Lung (tissue), 12 donors: ENCODE data around the gene IFNL2. TPM values are rescaled to one million over a fixed set of nuclear protein-coding genes. Genes with fewer than 3 reads are reported as not detected.

Experiments
- ATAC-seq: fragments of 200-7000 bp; cut with Tn5 transposase; one replicate; pipeline ENCODE4 v1.9.1; 2020; ENCODE audit warnings: moderate number of reproducible peaks; ENCODE audit not compliant: insufficient read depth, low FRiP score
- DNase-seq, 3 donors: peaks; one replicate each; pipeline ENCODE4 v3.0.0-alpha.2; 2013 to 2017
- H3K27ac ChIP-seq, 2 donors: one replicate each; pipeline ENCODE4 v1.5.1; 2013; ENCODE audit warnings: mild to moderate bottlenecking in 2 of 2, moderate library complexity in 2 of 2, control low read depth in 1 of 2, inconsistent platforms in 1 of 2, low read depth in 1 of 2, low read length in 1 of 2
- H3K27me3 ChIP-seq, 3 donors: one replicate each; pipeline ENCODE4 v1.5.1; 2013; ENCODE audit warnings: low read length in 2 of 3; ENCODE audit not compliant: control insufficient read depth in 3 of 3, insufficient read depth in 3 of 3
- H3K36me3 ChIP-seq, 4 donors: one replicate each; pipeline ENCODE4 v1.5.1; 2013; ENCODE audit warnings: low read length in 4 of 4, mild to moderate bottlenecking in 1 of 4, moderate library complexity in 1 of 4; ENCODE audit not compliant: control insufficient read depth in 4 of 4, insufficient read depth in 4 of 4
- H3K4me1 ChIP-seq, 5 donors: one replicate each; pipeline ENCODE4 v1.5.1; 2013; ENCODE audit warnings: low read length in 5 of 5, mild to moderate bottlenecking in 2 of 5, moderate library complexity in 1 of 5; ENCODE audit not compliant: control insufficient read depth in 5 of 5, insufficient read depth in 5 of 5
- H3K4me3 ChIP-seq: one replicate; pipeline ENCODE4 v1.5.1; 2013; ENCODE audit warnings: mild to moderate bottlenecking, control low read depth, moderate library complexity
- H3K9ac ChIP-seq, 2 donors: one replicate each; pipeline ENCODE4 v1.5.1; 2013; ENCODE audit warnings: low read length in 2 of 2, control low read depth in 1 of 2; ENCODE audit not compliant: insufficient read depth in 1 of 2
- H3K9me3 ChIP-seq, 4 donors: one replicate each; pipeline ENCODE4 v1.5.1; 2013; ENCODE audit warnings: low read length in 3 of 4, mild to moderate bottlenecking in 1 of 4, moderate library complexity in 1 of 4; ENCODE audit not compliant: control insufficient read depth in 4 of 4, insufficient read depth in 3 of 4
- WGBS, 2 donors: extraction: QIAGEN DNeasy Blood & Tissue Kit; methylation state at CpG; one replicate each; pipeline ENCODE4 v1.1.7; 2013; 5-methylcytosine and 5-hydroxymethylcytosine counted together
- polyA plus RNA-seq, 2 donors: library from polyadenylated mRNA; stranded (reverse); fragments of 200-250 nt; gene quantifications; one replicate each; pipeline ENCODE4 v1.2.1, GENCODE V29; 2013
- total RNA-seq, 2 donors: library from RNA; depleted of rRNA in 1 of 2; stranded (reverse); fragments of >200 nt in 1 of 2; gene quantifications; one replicate each; pipeline ENCODE4 v1.2.1, GENCODE V29; 2014 to 2021
- TF ChIP-seq, protein P1 (sequence below): IDR thresholded peaks from 2 replicates; pipeline ENCODE4 v1.5.1; 2012; ENCODE audit warnings: mild to moderate bottlenecking; ENCODE audit errors: control extremely low read depth, extremely low read depth
- donor health status: control.
- donor health status: control.
- donor health status: Bipolar disorder and iron deficiency.
- donor health status: healthy.
- donor health status: DM: yes; HTN: yes; CAD: no.

The IFNL2 gene
- total and polyA plus RNA-seq, 4 donors, result not detected

GRCh38 chr19:39275578-39275977 is 7.4 kb downstream of the IFNL2 start:
- Histone ChIP-seq H3K27ac (no peak overlapping the region), H3K9ac (no peak overlapping the region), H3K27me3 (peaks cover 0 to 5% (median 0%) of the 10 kb centered on the region in 3 donors), H3K4me3 (no peak overlapping the region), H3K9me3 (no peaks in the 10 kb centered on the region), H3K4me1 (no peaks in the 10 kb centered on the region), H3K36me3 (no peaks in the 10 kb centered on the region)
- WGBS, 2 donors, result 87 to 89% methylated on average over 5 of the region's 5 CpGs
- TF ChIP-seq, protein P1, sequence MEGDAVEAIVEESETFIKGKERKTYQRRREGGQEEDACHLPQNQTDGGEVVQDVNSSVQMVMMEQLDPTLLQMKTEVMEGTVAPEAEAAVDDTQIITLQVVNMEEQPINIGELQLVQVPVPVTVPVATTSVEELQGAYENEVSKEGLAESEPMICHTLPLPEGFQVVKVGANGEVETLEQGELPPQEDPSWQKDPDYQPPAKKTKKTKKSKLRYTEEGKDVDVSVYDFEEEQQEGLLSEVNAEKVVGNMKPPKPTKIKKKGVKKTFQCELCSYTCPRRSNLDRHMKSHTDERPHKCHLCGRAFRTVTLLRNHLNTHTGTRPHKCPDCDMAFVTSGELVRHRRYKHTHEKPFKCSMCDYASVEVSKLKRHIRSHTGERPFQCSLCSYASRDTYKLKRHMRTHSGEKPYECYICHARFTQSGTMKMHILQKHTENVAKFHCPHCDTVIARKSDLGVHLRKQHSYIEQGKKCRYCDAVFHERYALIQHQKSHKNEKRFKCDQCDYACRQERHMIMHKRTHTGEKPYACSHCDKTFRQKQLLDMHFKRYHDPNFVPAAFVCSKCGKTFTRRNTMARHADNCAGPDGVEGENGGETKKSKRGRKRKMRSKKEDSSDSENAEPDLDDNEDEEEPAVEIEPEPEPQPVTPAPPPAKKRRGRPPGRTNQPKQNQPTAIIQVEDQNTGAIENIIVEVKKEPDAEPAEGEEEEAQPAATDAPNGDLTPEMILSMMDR, result no peak
- ATAC-seq (no peak), DNase-seq (no peak)

DNA sequence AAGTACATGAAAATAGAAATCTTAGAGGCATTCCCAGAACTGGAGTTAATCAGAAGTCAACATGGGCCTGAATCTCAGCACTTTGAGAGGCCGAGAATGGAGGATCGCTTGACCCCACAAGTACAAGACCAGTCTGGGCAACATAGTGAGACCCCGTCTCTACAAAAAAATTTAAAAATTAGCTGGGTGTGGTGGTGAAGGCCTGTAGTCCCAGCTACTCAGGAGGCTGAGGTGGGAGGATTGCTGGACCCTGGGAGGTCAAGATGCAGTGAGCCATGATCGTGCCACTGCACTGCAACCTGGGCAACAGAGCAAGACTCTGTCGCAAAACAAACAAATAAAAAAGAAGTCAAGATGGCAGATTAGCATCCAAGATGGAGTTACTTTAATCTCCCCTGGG is 8.5 kb downstream of the IFNL2 start:
- TF ChIP-seq, protein P1, result no peak
- H3K9ac ChIP-seq, result no peak overlapping the region
- H3K36me3 ChIP-seq, result no peaks in the 10 kb centered on the region
- DNase-seq (no peak), ATAC-seq (no peak)
- WGBS, 2 donors, result 95 to 96% methylated on average over 5 of the region's 5 CpGs
- H3K27ac ChIP-seq, result no peak overlapping the region
- no peaks in the 10 kb centered on the region for H3K9me3 ChIP-seq
- H3K4me1 ChIP-seq, result no peaks in the 10 kb centered on the region
- H3K27me3 ChIP-seq, result peaks cover 0 to 5% (median 0%) of the 10 kb centered on the region in 3 donors
- H3K4me3 ChIP-seq, result no peak overlapping the region

- no peaks in the 10 kb centered on the region for H3K4me1 ChIP-seq
- TF ChIP-seq, protein P1, result no peak
- peaks cover 0 to 5% (median 0%) of the 10 kb centered on the region in 3 donors for H3K27me3 ChIP-seq
- ATAC-seq (peak; percentile 72), DNase-seq (no peak)
- H3K36me3 ChIP-seq, result no peaks in the 10 kb centered on the region
- H3K9me3 ChIP-seq, result peaks cover 0 to 2% (median 0%) of the 10 kb centered on the region in 4 donors
- 60 to 72% methylated on average over 7 of the region's 7 CpGs for WGBS, 2 donors
- no peak overlapping the region for H3K27ac ChIP-seq
- no peak overlapping the region for H3K9ac ChIP-seq
- no peak overlapping the region for H3K4me3 ChIP-seq
Measured at GRCh38 chr19:39277598-39277997, 9.4 kb downstream of the IFNL2 start.

DNA sequence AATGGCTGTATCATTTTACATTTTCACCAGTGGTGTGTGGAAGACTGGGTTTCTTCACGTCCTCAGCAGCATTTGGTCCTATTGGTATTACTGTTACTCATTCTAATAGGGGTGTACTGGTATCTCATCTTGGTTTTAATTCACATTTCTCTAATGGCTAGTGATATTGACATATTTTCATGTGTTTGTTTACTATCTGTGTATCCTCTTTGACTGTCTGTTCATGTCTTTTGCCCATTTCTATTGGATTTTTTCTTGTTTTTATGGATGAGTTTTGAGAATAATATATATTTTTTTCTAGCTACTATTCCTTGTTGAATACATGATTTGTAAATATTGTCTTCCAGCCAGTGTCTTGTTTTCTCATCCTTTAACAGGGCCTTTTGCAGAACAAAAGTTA is 13.8 kb downstream of the IFNL2 start:
- Histone ChIP-seq H3K27ac (no peak overlapping the region), H3K4me3 (no peak overlapping the region), H3K27me3 (no peaks in the 10 kb centered on the region), H3K9ac (no peak overlapping the region), H3K9me3 (peaks cover 0 to 5% (median 3%) of the 10 kb centered on the region in 4 donors), H3K36me3 (no peaks in the 10 kb centered on the region), H3K4me1 (no peaks in the 10 kb centered on the region)
- no peak for DNase-seq
- TF ChIP-seq, protein P1, result no peak
- no peak for ATAC-seq
- 73 to 79% methylated on average over 1 of the region's 1 CpG for WGBS, 2 donors
